Measurements from ENCODE around the gene TPRA1. TPM values are rescaled to one million over a fixed set of nuclear protein-coding genes. Genes with fewer than 3 reads are reported as not detected.

TPRA1 gene
- polyA plus RNA-seq, 2 of the 4 experiments (the other 2 are of a cell fraction), result 13.5 to 19.5 TPM

GRCh38 chr3:127629467-127630403, 39.2 kb upstream of the TPRA1 start:
- no peak for FAIRE-seq
- H3K9me3 ChIP-seq, result 0 out of 3 replicates have a peak, but pooled peaks cover 3% of the 10 kb centered on the region
- peak overlapping the region; percentile 73 for H3K4me2 ChIP-seq
- peak overlapping the region; percentile 58 for H3K4me3 ChIP-seq
- WGBS (ENCODE audit: missing lambda C conversion rate), result 73% methylated on average over 34 of the region's 65 CpGs
- ChIA-PET CTCF (interaction anchor here (1.5 to 1.8 kb wide), 2 partner anchors 20 to 504 kb away, joined by 3 to 5 read pairs; no protein-coding TSS in a partner anchor), POLR2A (no interaction called here)
- peaks cover 6% of the 10 kb centered on the region; the same call in 1 of the 3 replicates for H3K4me1 ChIP-seq
- TF ChIP-seq BHLHE40 (IDR thresholded peaks at IDR 0.05; ENCODE audit: low read depth, low read length) (no peak), HOXB13 (CRISPR knock-in tag; IDR thresholded peaks at IDR 0.05; ENCODE audit: low read depth) (no peak), GATA3 (IDR thresholded peaks at IDR 0.05; ENCODE audit: borderline replicate concordance) (no peak), JUN (IDR thresholded peaks at IDR 0.05) (no peak), EP300 (IDR thresholded peaks at IDR 0.05) (no peak), MYC (IDR thresholded peaks at IDR 0.05; ENCODE audit: borderline replicate concordance, low read length) (no peak), RNF2 (IDR thresholded peaks at IDR 0.05; ENCODE audit: borderline replicate concordance, low read depth) (no peak), FOXS1 (CRISPR knock-in tag; IDR thresholded peaks at IDR 0.05) (no peak), ATOH8 (CRISPR knock-in tag; IDR thresholded peaks at IDR 0.05; ENCODE audit: low read depth) (no peak), HDAC2 (IDR thresholded peaks at IDR 0.05) (no peak), PHF8 (IDR thresholded peaks at IDR 0.05; ENCODE audit: borderline replicate concordance, low read depth) (no peak), CEBPB (IDR thresholded peaks at IDR 0.05) (no peak), RAD21 (conservative IDR thresholded peaks at IDR 0.05 in 1 of 2, IDR thresholded peaks at IDR 0.05 in 1 of 2) (no peak), EHF (CRISPR knock-in tag; IDR thresholded peaks at IDR 0.05) (no peak), EHMT2 (IDR thresholded peaks at IDR 0.05; ENCODE audit: low read depth) (no peak), SREBF2 (IDR thresholded peaks at IDR 0.05) (no peak), CBX2 (IDR thresholded peaks at IDR 0.05; ENCODE audit: borderline replicate concordance, low read depth) (no peak)
- no peak for ATAC-seq
- H3K27ac ChIP-seq, result peak overlapping the region; percentile 62 to 81
- DNase-seq (ENCODE audit: low read depth in 1 of 2, low spot score in 1 of 2), result no peak

- CTCF ChIA-PET, result interaction anchor here (0.8 to 1.8 kb wide), 3 partner anchors 19 to 505 kb away, joined by 3 to 5 read pairs (median 3); no protein-coding TSS in a partner anchor
- peak; percentile 66 to 80 for ATAC-seq
- POLR2A ChIA-PET, result no interaction called here
- no CpG with 5 or more reads among the region's 105 CpGs for WGBS (ENCODE audit: missing lambda C conversion rate)
- Histone ChIP-seq H3K9me3 (0 out of 3 replicates have a peak, but pooled peaks cover 3% of the 10 kb centered on the region), H3K27ac (peak within 1 kb of the TSS; percentile 62 to 81), H3K4me3 (peak within 1 kb of the TSS; percentile 58), H3K4me1 (peaks cover 6% of the 10 kb centered on the region; the same call in 1 of the 3 replicates), H3K4me2 (peak within 1 kb of the TSS; percentile 73)
- FAIRE-seq, result no peak
- peak; percentile 47 to 56 for DNase-seq (ENCODE audit: low read depth in 1 of 2, low spot score in 1 of 2)
- TF ChIP-seq CBX2 (IDR thresholded peaks at IDR 0.05; ENCODE audit: borderline replicate concordance, low read depth) (no peak), RAD21 (conservative IDR thresholded peaks at IDR 0.05 in 1 of 2, IDR thresholded peaks at IDR 0.05 in 1 of 2) (no peak), ESRRA (IDR thresholded peaks at IDR 0.05; ENCODE audit: borderline replicate concordance, low read length) (no peak), POLR2A (IDR thresholded peaks at IDR 0.05; ENCODE audit: low read length) (peak; percentile 20; the same call in 1 of the 2 replicates), REST (IDR thresholded peaks at IDR 0.05) (peak; percentile 23; the same call in 1 of the 2 replicates), CEBPB (IDR thresholded peaks at IDR 0.05) (no peak), RFX5 (IDR thresholded peaks at IDR 0.05) (no peak), ATOH8 (CRISPR knock-in tag; IDR thresholded peaks at IDR 0.05; ENCODE audit: low read depth) (no peak), NPAS2 (CRISPR knock-in tag; IDR thresholded peaks at IDR 0.05; ENCODE audit: borderline replicate concordance) (no peak), E2F6 (IDR thresholded peaks at IDR 0.05; ENCODE audit: borderline replicate concordance, low read depth) (peak; percentile 98), PBX3 (IDR thresholded peaks at IDR 0.05) (peak; percentile 68; the same call in 1 of the 2 replicates), BHLHE40 (IDR thresholded peaks at IDR 0.05; ENCODE audit: low read depth, low read length) (no peak), POLR2AphosphoS2 (conservative IDR thresholded peaks at IDR 0.05; ENCODE audit: low read length) (no peak), RNF2 (IDR thresholded peaks at IDR 0.05; ENCODE audit: borderline replicate concordance, low read depth) (no peak), HEYL (CRISPR knock-in tag; IDR thresholded peaks at IDR 0.05) (no peak)
These were observed 38.4 kb upstream of the TPRA1 start, which contains the start of gene PODXL2 for GRCh38 chr3:127628788-127629466. Gene PODXL2 (plus strand): TSS chr3:127629185. CDS start chr3:127629220, 35 bp downstream.

Data from A549 (cell line).